Fibroblast of lung (primary cell): Measurements from ENCODE around the gene IRX1. TPM values are rescaled to one million over a fixed set of nuclear protein-coding genes. Genes with fewer than 3 reads are reported as not detected.
A peak's percentile ranks its signal among the peaks of the same experiment; 100 is the strongest.

Source experiments
- DNase-seq, 2 donors: peaks; one replicate each; pipeline versions ENCODE4 v3.0.0 to v3.0.0-alpha.2; 2010; ENCODE audit warnings: low read depth in 2 of 2
- H2AFZ ChIP-seq: 2 replicates; pipeline ENCODE4 v1.5.1; 2012; ENCODE audit warnings: low read length, control low read depth, inconsistent platforms
- H3K27ac ChIP-seq: 2 replicates; pipeline ENCODE4 v1.5.1; 2011; ENCODE audit warnings: low read length, control low read depth; ENCODE audit not compliant: insufficient read depth
- H3K27me3 ChIP-seq: 2 replicates; pipeline ENCODE4 v1.5.1; 2011; ENCODE audit warnings: mild to moderate bottlenecking, low read length; ENCODE audit not compliant: control insufficient read depth, insufficient read depth
- H3K36me3 ChIP-seq: 2 replicates; pipeline ENCODE4 v1.5.1; 2011; ENCODE audit warnings: low read length; ENCODE audit not compliant: control insufficient read depth, insufficient read depth
- H3K4me1 ChIP-seq: 2 replicates; pipeline ENCODE4 v1.5.1; 2011; ENCODE audit warnings: low read length; ENCODE audit not compliant: control insufficient read depth, insufficient read depth; ENCODE audit errors: extremely low read depth
- H3K4me2 ChIP-seq: 2 replicates; pipeline ENCODE4 v1.5.1; 2011; ENCODE audit warnings: low read length, control low read depth; ENCODE audit not compliant: insufficient read depth; ENCODE audit errors: extremely low read depth
- H3K4me3 ChIP-seq, 4 experiments: fragments of 200-600 bp in 1 of 4; sonication (generic) in 1 of 4; replicated peaks in 1 of 4; 2 replicates each; pipeline ENCODE4 v1.5.1; 2011 to 2016; ENCODE audit warnings: low read length in 4 of 4, low read depth in 3 of 4, mild to moderate bottlenecking in 3 of 4, control low read depth in 2 of 4, inconsistent platforms in 1 of 4, mixed read lengths in 1 of 4; ENCODE audit not compliant: insufficient read depth in 1 of 4; ENCODE audit errors: control extremely low read depth in 1 of 4
- H3K79me2 ChIP-seq: 2 replicates; pipeline ENCODE4 v1.5.1; 2012; ENCODE audit warnings: mild to moderate bottlenecking, low read length, inconsistent platforms; ENCODE audit not compliant: control insufficient read depth, insufficient read depth
- H3K9ac ChIP-seq: 2 replicates; pipeline ENCODE4 v1.5.1; 2011; ENCODE audit warnings: mild to moderate bottlenecking, low read length, control low read depth; ENCODE audit not compliant: insufficient read depth
- H3K9me3 ChIP-seq: 2 replicates; pipeline ENCODE4 v1.5.1; 2012; ENCODE audit warnings: low read depth, low read length; ENCODE audit not compliant: control insufficient read depth, insufficient read depth
- H4K20me1 ChIP-seq: 2 replicates; pipeline ENCODE4 v1.5.1; 2011; ENCODE audit warnings: low read length; ENCODE audit not compliant: control insufficient read depth, insufficient read depth; ENCODE audit errors: extremely low read depth
- EZH2 ChIP-seq: IDR thresholded peaks from 2 replicates; pipeline ENCODE4 v1.5.1; 2012; ENCODE audit warnings: low read length, control low read depth, mild to moderate bottlenecking; ENCODE audit errors: missing control alignments
- polyA plus RNA-seq, 2 donors: library from polyadenylated mRNA; depleted of rRNA in 1 of 2; stranded (reverse) in 1 of 2; unstranded in 1 of 2; fragments of >200 nt; gene quantifications; 2 replicates each; pipeline ENCODE4 v1.2.1, GENCODE V29; 2011 to 2012; ENCODE audit warnings: missing spikeins in 1 of 2
- total RNA-seq: library from RNA; depleted of rRNA; stranded (reverse); fragments of >200 nt; gene quantifications from 2 replicates; pipeline ENCODE4 v1.2.1, GENCODE V29; 2014
- TF ChIP-seq, protein P1 (sequence below), 2 donors: IDR thresholded peaks in 1 of 2; conservative IDR thresholded peaks in 1 of 2; 1 replicate in 1 of 2; 2 replicates in 1 of 2; pipeline ENCODE4 v1.5.1; 2011 to 2012; ENCODE audit warnings: low read length in 2 of 2, control low read depth in 1 of 2, inconsistent platforms in 1 of 2, low read depth in 1 of 2, mild to moderate bottlenecking in 1 of 2

Gene IRX1
- total and polyA plus RNA-seq, 2 donors (not counting 1 experiment from before 2014, with no cell fraction given) = not detected

- H3K4me1 ChIP-seq = no peaks in the 10 kb centered on the region
- H3K36me3 ChIP-seq = no peaks in the 10 kb centered on the region
- DNase-seq = peak in 1 of 2 donors; percentile 38
- no peak overlapping the region for H3K4me2 ChIP-seq
- H3K79me2 ChIP-seq = no peaks in the 10 kb centered on the region
- TF ChIP-seq, protein P1, sequence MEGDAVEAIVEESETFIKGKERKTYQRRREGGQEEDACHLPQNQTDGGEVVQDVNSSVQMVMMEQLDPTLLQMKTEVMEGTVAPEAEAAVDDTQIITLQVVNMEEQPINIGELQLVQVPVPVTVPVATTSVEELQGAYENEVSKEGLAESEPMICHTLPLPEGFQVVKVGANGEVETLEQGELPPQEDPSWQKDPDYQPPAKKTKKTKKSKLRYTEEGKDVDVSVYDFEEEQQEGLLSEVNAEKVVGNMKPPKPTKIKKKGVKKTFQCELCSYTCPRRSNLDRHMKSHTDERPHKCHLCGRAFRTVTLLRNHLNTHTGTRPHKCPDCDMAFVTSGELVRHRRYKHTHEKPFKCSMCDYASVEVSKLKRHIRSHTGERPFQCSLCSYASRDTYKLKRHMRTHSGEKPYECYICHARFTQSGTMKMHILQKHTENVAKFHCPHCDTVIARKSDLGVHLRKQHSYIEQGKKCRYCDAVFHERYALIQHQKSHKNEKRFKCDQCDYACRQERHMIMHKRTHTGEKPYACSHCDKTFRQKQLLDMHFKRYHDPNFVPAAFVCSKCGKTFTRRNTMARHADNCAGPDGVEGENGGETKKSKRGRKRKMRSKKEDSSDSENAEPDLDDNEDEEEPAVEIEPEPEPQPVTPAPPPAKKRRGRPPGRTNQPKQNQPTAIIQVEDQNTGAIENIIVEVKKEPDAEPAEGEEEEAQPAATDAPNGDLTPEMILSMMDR (conservative IDR thresholded peaks at IDR 0.05 in 1 of 2, IDR thresholded peaks at IDR 0.05 in 1 of 2; ENCODE audit: low read depth in 1 of 2, low read length in 2 of 2) = no peak
- no peak for TF ChIP-seq EZH2
- H3K27me3 ChIP-seq = peaks cover 22% of the 10 kb centered on the region
- no peak overlapping the region for H3K27ac ChIP-seq
- no peak overlapping the region for H3K4me3 ChIP-seq
- no peak overlapping the region for H2AFZ ChIP-seq
- no peaks in the 10 kb centered on the region for H4K20me1 ChIP-seq
- no peaks in the 10 kb centered on the region for H3K9me3 ChIP-seq
- H3K9ac ChIP-seq = no peak overlapping the region
Measured at GRCh38 chr5:3601061-3601710, 5.6 kb downstream of the IRX1 start.

- Histone ChIP-seq H3K9ac (no peak overlapping the region), H3K9me3 (no peaks in the 10 kb centered on the region), H3K27me3 (peaks cover 16% of the 10 kb centered on the region), H3K4me3 (no peak overlapping the region), H4K20me1 (no peaks in the 10 kb centered on the region), H3K4me1 (no peaks in the 10 kb centered on the region), H3K4me2 (no peak overlapping the region), H3K36me3 (no peaks in the 10 kb centered on the region), H3K79me2 (no peaks in the 10 kb centered on the region), H2AFZ (no peak overlapping the region), H3K27ac (no peak overlapping the region)
- peak in 1 of 2 donors; percentile 41 for DNase-seq
- TF ChIP-seq EZH2 = no peak
- TF ChIP-seq, protein P1 (conservative IDR thresholded peaks at IDR 0.05 in 1 of 2, IDR thresholded peaks at IDR 0.05 in 1 of 2; ENCODE audit: low read depth in 1 of 2, low read length in 2 of 2) = no peak
Measured at GRCh38 chr5:3601911-3602782, 6.5 kb downstream of the IRX1 start.

DNA sequence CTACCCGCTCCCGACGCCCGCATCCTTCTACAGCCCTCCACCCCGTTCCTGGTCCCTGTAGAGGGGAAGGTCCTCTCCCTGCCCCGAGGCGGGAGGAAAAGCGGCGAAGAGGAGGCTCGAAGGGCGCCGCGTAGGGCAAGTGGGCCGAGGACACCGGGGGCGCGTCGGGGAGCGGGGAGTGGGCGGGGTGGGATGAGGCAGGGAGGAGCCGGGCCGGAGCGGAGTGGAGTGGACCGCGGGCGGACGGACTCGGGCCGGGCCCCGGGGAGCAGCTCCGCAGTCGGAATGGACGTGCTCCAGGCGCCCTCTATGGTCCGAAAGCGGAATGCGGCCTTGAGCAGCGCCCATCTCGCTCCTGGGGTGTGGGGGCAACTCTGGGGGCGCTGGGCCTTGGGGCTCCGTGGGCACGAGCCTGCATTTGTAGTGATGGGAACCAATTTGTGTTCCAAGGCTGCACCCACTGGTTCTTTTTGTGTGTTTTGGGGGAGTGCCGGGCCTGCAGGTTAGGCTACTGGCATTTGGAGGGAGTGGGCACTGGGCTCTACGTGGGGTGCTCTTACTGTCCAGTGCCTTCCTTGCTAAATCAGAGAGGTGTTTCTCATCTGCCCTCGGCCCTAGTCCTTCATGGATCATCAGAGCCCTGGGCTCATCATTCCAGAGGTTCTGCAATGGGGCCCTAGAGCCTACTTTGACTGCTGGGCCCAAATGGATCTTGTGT is 7.3 kb downstream of the IRX1 start:
- no peak overlapping the region for H3K9ac ChIP-seq
- no peak overlapping the region for H3K4me3 ChIP-seq
- H3K36me3 ChIP-seq = no peaks in the 10 kb centered on the region
- no peak overlapping the region for H2AFZ ChIP-seq
- peaks cover 16% of the 10 kb centered on the region for H3K27me3 ChIP-seq
- no peak overlapping the region for H3K27ac ChIP-seq
- no peaks in the 10 kb centered on the region for H4K20me1 ChIP-seq
- no peaks in the 10 kb centered on the region for H3K4me1 ChIP-seq
- peak in 1 of 2 donors; percentile 60 for DNase-seq
- H3K79me2 ChIP-seq = no peaks in the 10 kb centered on the region
- H3K9me3 ChIP-seq = no peaks in the 10 kb centered on the region
- TF ChIP-seq EZH2 = no peak
- TF ChIP-seq, protein P1 (conservative IDR thresholded peaks at IDR 0.05 in 1 of 2, IDR thresholded peaks at IDR 0.05 in 1 of 2; ENCODE audit: low read depth in 1 of 2, low read length in 2 of 2) = peak in 1 of 2 donors; percentile 38
- no peak overlapping the region for H3K4me2 ChIP-seq
